GM19324 (cell line): ENCODE results near the gene ABCA12.
A peak's percentile ranks its signal among the peaks of the same experiment; 100 is the strongest.

Experiments
- ATAC-seq: cut with Tn5 transposase; IDR thresholded peaks from one replicate; pipeline ENCODE4 v1.9.1; 2021; ENCODE audit warnings: mild to moderate bottlenecking, moderate library complexity; ENCODE audit not compliant: unreplicated experiment, low FRiP score

ABCA12 gene

DNA sequence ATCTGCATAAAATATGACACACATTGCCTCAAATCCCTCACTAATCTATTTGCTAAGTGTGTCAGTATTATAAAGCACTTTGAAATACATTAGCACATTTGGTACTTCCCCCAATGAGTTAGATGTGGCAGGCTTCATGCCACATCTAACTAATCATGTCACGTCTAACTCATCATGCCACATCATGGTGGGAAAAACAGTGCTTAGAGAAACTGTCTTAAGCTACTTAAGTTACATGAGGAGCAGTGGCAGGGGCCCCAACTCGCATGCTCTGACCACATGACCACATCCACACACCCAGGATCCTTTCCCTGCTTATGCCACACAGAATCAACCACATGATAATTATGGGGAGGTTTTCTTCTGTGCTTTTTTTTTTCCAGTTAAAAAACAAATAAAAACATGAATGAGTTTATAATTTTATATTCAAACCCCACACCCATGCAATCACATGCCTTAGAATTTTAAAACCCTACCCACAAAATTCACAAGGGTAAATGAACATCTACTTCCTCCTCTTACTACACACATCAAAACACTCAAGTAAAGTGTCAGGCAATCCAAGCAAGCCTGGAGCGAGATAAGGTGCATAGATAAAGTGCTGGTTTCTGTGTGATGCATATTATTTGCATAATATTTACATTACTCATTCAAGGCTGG, 1.6 kb downstream of the ABCA12 start:
- peak; percentile 52 for ATAC-seq

DNA sequence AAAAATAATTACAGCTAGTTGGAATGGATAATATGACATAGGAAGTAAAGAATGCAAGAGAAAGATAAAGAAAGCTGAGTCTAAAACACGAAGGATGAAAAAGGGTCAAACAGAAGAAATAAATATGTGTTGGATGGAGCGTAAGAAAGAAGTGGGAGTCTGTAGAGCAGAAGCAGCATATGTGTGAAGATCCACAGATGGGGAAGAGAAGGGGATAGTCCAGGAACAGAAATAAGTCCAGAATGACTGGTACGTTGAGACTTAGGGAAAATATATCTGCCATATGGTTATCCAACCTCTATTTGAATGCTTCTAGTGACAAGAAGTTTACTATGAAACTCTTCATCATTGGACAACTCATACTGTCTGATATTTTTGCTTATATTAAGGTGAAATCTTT, 18.0 kb downstream of the ABCA12 start:
- no peak for ATAC-seq

DNA sequence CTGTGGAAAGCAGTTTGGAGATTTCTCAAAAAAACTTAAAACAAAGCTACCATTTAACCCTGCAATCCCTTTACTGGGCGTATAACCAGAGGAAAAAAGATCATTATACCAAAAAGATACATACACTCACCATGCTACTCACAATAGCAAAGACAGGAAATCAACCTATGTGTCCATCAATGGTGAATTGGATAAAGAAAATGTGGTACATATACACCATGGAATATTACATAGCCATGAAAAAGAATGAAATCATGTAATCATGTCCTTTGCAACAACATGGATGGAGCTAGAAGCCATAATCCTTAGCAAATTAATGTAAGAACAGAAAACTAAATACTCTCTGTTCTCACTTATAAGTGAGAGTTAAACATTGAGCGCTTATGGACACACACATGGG, 18.6 kb downstream of the ABCA12 start:
- ATAC-seq = no peak

DNA sequence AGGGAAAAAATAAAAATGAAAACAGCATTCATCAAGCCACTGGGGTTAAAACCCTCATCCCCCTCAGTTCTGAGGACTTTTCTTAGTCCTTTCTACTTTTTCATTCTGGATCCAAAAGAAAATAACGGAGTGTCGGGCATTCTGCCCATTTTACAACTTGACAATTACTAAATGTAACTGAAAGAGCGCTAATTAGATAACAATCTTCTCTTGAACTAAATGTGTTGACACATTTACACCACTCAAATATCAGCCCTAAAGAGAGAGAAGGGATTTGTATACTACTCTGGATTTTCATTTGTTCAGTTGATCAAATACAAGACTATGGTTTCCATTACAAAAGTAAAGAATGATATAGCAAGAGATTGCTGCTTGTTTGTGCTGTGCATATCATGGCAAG, 27.5 kb downstream of the ABCA12 start:
- no peak for ATAC-seq

DNA sequence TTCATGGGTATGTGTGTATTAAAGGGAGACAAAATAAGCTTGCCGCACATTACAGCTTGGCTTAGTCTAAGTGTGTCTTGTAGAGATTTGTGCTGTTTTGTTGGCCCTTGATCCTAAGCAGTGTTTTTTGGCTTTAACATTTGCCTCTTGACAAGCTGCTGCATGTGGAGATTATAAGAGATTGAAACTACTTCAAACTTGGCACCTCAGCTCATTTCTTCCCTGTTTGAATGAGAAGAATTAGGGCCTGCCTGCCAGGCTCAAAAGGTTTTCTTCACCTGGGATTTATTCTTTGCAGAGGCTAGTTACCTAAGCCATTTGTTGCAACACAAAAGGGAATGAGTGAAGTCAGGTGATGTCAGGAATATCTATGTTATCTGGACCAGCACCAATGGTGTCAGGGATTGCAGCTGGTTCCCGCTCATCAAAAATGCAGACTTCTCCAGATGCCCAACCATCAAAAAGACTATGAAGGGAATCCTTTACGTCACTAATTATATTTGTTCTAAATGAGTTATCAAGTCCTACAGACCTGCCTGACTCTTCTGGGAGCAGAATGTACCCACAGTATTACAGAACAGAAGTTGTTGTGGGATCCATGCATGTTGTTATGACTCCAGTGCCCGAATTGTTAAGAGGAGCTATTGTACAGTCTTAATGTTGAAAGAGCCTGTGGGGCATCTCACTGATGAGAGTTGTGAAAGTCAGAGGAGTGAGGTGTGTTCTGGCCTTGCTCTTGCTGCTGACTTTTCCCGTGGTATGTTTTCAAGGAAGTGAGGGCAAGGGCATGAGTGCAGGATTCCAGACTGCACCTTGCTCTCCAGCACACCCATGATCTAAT, 31.0 kb downstream of the ABCA12 start:
- no peak for ATAC-seq

DNA sequence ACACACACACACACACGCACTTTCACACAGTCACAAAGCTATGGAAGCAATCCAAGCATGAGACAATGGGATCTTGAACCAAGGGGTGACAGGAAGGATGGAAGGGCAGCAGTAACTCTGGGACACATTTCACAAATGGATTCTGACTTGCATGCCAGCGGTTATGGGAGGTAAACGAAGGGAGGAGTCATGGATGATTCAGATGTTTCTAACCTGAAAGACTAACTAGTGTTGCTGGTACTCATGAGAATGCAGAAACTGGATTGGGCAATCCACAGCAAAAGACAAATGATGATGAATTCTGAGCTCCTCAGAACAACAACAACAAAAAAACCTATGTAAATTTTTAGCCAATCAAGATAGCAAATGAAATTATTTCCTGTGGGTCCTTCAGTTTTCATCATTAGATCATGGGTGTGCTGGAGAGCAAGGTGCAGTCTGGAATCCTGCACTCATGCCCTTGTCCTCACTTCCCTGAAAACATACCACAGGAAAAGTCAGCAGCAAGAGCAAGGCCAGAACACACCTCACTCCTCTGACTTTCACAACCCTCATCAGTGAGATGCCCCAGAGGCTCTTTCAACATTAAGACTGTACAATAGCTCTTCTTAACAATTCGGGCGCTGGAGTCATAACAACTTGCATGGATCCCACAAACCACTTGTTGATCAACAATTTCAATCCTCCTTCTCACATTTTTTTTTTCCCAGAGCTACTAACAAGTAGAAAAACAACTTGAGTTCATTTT, 32.6 kb downstream of the ABCA12 start:
- no peak for ATAC-seq

DNA sequence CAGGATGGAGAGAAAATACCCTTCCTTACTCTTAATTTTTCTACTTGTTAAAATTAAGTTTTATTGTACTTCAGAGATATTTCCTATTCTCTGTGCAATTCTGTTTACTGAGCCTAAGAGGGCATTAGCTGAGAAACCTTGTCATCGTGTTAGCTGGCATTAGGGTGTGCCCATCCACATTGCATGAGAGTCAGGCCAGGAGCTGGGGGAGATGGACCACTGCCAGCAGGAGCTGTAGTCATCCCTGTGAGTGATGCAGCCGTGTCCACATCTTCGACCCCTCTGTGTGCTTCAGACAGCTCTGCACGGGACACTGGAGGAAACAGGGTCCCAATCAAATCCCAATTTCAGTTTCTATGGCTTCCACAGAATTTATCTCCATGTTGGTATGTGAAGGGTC, 34.2 kb downstream of the ABCA12 start:
- ATAC-seq = no peak

DNA sequence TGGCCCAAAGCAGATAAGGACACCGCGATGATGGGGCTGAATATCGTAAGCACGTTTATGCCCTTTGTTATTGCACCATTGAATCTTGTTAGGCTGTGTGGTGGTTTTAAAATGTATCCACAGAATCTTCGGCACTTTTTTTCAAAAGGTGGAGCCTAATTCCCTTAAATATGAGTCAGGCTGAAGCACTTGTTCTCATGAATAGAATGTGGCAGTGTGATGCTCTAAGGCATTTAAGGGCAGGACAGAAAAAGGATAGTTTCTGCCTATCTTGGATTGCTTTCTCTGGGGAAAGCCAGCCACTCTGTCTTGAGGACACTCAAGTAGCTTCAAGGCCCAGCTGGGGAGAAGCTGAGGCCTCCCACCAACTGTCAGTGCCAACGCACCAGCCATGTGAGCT, 39.6 kb downstream of the ABCA12 start:
- ATAC-seq = no peak

DNA sequence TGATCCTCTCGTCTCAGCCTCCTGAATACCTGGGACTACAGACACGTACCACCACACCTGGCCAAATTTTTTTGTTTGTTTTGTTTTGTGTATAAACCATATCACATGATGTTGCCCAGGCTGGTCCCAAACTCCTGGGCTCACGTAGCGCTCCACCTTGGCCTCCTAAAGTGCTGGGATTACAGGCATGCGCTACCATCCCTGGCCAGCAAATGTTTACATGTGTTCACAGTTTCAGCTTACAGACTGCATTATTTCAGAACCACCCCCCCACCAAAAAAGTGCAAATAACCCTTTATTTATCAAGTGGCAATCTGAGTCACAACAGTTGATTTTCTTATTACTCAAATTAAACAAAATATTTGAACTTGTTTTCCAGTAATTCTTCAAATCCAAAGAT, 54.3 kb downstream of the ABCA12 start:
- ATAC-seq = no peak

DNA sequence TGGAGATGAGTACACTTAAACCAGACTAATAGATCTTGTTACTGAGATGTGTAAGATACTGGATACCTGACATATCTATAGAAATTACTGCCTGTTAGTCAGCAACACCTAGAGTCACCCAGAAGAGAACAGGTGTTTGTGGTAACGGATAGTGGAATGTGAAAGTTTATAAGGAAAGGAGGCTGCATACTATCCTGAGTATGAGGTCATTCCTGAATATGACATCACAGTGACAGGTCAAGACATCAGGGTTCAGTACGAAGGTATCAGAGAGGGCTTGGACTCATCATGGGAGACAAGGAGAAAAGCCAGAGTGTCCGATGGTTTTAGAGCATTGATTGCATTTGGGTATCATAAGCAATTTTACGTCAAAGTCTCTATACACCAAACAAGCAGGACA, 55.3 kb downstream of the ABCA12 start:
- no peak for ATAC-seq

DNA sequence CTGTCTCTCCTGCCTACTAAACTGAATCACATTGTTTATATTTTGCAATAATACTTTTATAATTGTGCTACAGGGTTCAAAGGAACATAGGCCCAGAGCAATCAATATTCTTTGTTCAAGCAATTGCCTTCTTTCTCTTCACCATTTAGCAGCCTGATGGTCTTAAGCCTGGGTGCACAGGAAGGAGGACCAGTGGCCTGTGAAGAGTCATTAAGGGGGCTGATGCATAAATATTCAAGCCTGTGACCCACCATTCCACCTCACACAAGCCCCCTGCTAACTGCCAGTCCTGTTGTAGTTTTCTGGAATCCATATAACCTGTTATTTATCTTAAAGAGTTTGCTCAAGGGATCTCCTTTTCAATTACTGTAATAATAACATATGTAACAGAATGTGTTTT, 56.0 kb downstream of the ABCA12 start:
- no peak for ATAC-seq

DNA sequence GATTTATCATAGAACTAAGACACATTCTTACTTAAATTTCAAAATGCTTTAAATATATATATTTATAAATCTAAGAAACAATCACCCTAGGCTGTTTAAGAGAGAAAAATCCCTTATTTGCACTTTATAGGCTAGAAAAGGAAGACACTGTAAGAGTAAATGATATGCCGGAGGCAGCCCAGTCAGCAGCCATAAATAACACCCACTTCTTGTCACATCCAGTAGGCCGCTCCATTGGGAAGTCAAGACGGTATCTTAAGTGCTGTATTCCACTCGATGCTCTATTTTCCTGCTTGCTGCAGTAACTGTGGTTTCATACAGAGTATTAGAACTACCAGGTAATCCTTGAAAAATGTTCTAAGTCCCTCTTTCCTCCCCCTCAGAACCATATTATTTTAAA, 57.9 kb downstream of the ABCA12 start:
- no peak for ATAC-seq

DNA sequence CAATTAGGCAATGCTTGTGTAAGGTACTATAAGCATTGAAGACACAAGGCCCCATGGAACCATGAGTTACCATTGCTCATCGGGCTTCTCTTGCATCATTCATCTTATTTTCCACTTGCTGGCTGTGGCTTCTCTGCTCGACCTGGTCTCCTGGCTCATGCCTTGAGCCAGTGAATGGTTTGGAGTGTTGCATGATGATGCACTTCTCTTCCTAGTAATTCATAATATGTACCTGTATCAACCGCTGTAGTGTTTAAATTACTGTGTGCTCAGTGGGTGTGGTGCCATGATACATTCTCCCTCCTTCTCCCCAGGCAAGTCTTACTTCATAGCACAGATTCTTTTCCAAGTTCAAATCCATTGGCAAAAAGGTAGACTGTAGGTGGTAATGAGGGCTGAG, 66.8 kb downstream of the ABCA12 start:
- no peak for ATAC-seq

DNA sequence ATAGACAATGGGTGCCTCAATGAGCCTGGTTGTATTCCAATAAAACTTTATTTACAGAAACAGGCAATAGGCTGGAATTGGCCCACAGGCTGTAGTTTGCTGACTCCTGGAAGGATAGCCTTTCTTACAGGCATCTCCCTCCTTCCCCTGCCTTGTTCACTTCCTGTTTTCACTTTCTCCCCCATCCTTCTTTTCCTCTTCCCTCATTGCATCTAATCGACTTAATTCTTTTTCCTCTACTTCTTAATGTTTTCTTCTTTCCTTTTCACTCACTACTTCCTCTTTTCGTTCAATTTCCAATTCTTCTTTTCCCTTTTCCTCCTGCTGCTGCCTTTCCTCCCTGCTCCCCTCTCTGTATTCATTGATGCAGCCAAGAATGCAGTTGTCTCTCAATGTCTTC, 70.0 kb downstream of the ABCA12 start:
- no peak for ATAC-seq

DNA sequence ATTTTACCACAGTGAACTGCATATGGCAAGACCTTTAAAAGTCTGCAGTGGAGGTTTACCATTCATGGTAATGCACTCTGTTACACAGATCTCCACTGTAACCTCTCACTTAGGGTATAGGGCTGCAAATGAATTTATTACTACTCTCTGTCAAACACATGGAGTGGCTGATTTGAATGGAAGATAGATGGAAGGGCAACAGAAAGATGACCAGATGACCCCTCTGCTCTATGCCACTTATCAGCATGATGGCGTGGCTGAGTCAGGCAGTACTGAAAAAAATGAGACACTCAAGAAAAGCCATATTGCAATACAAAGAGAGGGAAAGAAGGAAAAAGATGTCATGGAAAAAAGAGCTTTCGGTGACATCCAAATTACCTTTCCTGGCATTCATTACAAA, 72.3 kb downstream of the ABCA12 start:
- ATAC-seq = no peak

DNA sequence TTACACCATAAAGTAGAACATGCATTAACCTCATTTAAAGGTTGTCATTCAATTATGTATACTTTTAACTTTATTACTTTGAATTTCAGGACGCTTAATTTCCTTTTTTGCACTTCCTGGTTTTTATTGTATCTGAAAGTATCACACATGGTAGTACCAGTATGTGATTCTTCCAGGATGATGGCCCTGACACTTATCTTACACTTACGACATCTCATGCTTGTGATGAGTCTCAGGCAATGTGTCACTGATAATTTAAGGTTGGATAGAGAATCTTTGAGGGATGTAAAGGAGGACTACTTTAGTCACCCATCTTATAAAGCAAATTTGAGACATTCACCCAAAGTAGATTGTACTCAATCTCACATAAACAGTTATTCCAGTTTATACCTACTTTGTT, 74.9 kb downstream of the ABCA12 start:
- ATAC-seq = no peak

DNA sequence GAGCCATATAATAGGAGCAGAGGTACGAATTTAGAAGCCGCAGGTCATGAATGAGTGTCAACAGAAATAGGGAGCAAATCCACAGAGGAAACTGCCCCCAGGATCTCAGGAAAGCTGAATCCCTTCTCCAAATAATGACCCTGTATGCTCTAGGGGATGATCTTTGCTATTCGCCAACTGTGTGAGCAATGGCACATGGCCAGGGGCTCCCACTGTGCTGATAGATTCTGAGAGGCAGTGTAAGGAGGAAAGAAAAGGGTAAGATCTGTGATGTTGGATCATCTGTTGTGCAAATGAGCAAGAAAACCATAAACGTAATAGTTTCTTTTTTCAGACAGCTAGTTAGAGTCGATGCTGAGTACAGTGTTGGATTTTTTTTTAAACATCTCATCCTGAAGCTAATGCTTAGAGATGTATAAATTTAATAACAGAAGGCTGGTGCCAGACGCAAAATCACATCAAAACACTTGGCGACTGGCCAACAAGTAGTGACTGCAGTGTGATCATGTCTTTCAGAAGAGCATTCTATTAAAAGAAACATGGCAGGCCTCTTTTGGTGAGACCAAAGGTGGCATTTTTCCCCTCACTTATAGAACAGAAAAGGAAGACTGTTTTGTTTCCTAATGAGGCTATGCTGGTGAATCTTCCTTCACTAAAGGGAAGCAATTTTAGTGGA, 77.4 kb downstream of the ABCA12 start:
- no peak for ATAC-seq

DNA sequence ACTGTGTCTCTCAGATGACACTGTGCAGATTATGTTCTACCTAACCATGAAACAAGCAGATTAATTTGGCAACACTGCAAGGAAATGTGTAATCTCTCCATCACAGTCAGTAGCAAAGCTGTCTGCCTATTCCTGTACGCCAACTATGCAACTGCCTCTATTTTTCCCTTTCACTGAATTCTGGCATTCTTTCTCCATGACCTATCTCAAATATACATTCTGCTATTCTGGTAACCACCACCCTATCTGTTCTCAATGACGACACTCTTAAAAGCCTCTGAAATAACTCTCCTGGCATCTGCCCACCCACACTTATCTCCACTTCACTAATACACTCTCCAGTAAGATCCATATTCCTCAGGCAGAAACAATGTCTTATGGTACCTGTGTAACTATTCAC, 78.7 kb downstream of the ABCA12 start:
- no peak for ATAC-seq

DNA sequence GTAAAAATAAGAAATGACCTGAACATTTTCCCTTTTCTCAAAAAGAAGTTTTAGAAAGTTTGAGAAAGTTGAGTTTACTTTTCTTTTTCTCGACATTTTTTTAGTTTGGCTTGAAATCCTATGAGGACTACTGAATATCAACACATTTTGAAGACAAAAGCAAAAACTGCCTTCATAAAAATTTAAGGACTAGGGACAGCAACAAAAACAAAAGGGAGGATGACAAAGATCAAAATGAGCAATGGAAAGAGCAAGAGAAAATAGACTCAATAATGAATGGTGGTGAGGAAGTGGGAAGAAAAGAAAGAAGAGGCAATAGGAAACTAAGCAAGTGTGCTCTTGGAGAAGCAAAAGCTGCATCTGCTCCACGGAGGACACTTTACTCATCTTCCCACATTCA, 82.5 kb downstream of the ABCA12 start:
- ATAC-seq = no peak

DNA sequence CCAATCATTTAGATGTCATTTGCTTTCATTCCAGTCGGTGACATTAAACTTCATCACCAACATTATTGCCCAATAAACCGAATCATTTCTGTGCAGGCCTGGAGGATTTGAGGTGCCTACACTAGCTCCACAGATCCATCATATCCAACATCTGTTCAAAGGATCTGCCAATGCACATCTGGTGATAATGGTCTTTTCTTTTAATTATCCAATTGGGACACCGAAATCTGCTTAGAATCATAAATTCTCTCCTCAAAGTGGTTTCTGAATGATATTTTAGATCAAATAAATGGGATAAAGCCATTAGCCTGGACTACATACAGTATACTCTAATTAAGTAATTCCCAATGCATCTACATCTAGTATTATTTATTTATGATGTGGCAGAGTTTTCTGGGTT, 85.6 kb downstream of the ABCA12 start:
- ATAC-seq = no peak

DNA sequence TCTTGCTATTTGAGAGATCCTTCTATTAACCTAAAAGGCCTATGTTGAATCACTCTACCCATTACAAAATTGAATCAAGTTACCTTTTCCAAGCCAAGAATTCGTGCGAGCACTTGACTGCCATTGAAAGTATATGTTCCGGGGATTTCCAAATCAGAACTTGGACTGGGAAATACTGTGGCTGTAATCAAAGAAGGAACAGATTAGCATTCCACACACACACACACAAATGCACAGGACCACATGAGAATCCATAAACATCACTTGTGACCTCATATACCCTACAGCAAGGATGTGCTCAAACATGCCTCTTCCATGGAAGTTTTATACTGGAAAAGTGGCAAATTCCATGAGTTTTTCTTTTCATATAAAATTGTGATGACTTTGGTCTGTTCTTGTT, 86.0 kb downstream of the ABCA12 start:
- ATAC-seq = no peak
